ENCODE measurements around the gene HOXB2. TPM values are rescaled to one million over a fixed set of nuclear protein-coding genes. Genes with fewer than 3 reads are reported as not detected.

Gene HOXB2
- total and polyA plus RNA-seq, 2 experiments from 2014 or later, result not detected

DNA sequence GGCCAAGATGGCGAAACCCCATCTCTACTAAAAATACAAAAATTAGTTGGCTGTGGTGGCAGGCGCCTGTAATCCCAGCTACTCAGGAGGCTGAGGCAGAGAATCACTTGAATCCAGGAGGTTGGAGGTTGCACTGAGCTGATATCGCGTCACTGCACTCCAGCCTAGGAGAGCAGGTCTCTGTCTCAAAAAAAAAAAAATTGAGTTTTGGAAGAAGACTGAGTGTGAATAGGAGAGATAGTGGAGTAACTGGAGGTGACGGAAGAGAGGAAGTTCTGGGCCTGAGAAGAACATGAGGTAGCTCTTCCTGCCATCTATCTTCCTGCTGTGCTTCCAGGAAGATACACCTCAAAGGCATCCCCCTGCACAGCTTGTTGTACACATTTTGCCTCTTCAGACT is 25.5 kb downstream of the HOXB2 start:
- Histone ChIP-seq H3K9me2 (ENCODE audit: insufficient read depth) (peaks cover 5% of the 10 kb centered on the region), H4K20me1 (replicated peaks; ENCODE audit: insufficient read depth) (peaks cover 7% of the 10 kb centered on the region; the same call in 1 of the 2 replicates), H3K36me3 (ENCODE audit: insufficient read depth) (no peaks in the 10 kb centered on the region), H3K27ac (ENCODE audit: low read depth) (no peak overlapping the region), H3K4me3 (no peak overlapping the region), H3K79me2 (replicated peaks; ENCODE audit: insufficient read depth) (no peaks in the 10 kb centered on the region), H3K27me3 (ENCODE audit: insufficient read depth) (peaks cover 67% of the 10 kb centered on the region), H3K4me2 (no peak overlapping the region), H3K4me1 (ENCODE audit: insufficient read depth) (peaks cover 62% of the 10 kb centered on the region), H2AFZ (no peak overlapping the region), H3F3A (replicated peaks; ENCODE audit: low read depth) (peaks cover 13% of the 10 kb centered on the region; the same call in 1 of the 2 replicates)
- Mint-ChIP-seq H3K9me3 (no peaks in the 10 kb centered on the region; the same call in 2 of the 3 replicates), H3K36me3 (ENCODE audit: low read depth) (no peaks in the 10 kb centered on the region), H3K27ac (no peak overlapping the region), H3K4me3 (no peak overlapping the region), H3K27me3 (ENCODE audit: insufficient read depth, low read depth, poor library complexity) (peaks cover 56% of the 10 kb centered on the region), H3K4me1 (peaks cover 52% of the 10 kb centered on the region)
- ATAC-seq, result no peak
- TF ChIP-seq, protein P1, sequence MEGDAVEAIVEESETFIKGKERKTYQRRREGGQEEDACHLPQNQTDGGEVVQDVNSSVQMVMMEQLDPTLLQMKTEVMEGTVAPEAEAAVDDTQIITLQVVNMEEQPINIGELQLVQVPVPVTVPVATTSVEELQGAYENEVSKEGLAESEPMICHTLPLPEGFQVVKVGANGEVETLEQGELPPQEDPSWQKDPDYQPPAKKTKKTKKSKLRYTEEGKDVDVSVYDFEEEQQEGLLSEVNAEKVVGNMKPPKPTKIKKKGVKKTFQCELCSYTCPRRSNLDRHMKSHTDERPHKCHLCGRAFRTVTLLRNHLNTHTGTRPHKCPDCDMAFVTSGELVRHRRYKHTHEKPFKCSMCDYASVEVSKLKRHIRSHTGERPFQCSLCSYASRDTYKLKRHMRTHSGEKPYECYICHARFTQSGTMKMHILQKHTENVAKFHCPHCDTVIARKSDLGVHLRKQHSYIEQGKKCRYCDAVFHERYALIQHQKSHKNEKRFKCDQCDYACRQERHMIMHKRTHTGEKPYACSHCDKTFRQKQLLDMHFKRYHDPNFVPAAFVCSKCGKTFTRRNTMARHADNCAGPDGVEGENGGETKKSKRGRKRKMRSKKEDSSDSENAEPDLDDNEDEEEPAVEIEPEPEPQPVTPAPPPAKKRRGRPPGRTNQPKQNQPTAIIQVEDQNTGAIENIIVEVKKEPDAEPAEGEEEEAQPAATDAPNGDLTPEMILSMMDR (conservative IDR thresholded peaks at IDR 0.05; ENCODE audit: low read depth in 2 of 2), result no peak
- TF ChIP-seq POLR2AphosphoS5 (IDR thresholded peaks at IDR 0.05; ENCODE audit: low read depth) (no peak), STAT1 (IDR thresholded peaks at IDR 0.05; ENCODE audit: unreplicated experiment) (no peak), EZH2 (IDR thresholded peaks at IDR 0.05; ENCODE audit: low read depth, unreplicated experiment) (no peak), ZNF331 (CRISPR knock-in tag; IDR thresholded peaks at IDR 0.05; ENCODE audit: low read depth) (no peak), NANOG (IDR thresholded peaks at IDR 0.05; ENCODE audit: borderline replicate concordance) (no peak), CREB1 (CRISPR knock-in tag; IDR thresholded peaks at IDR 0.05; ENCODE audit: low read depth) (no peak), JUNB (IDR thresholded peaks at IDR 0.05; ENCODE audit: unreplicated experiment) (no peak), ZNF114 (CRISPR knock-in tag; IDR thresholded peaks at IDR 0.05) (no peak), EZH2phosphoT487 (IDR thresholded peaks at IDR 0.05; ENCODE audit: unreplicated experiment) (no peak)
- TF ChIP-seq, protein P2, sequence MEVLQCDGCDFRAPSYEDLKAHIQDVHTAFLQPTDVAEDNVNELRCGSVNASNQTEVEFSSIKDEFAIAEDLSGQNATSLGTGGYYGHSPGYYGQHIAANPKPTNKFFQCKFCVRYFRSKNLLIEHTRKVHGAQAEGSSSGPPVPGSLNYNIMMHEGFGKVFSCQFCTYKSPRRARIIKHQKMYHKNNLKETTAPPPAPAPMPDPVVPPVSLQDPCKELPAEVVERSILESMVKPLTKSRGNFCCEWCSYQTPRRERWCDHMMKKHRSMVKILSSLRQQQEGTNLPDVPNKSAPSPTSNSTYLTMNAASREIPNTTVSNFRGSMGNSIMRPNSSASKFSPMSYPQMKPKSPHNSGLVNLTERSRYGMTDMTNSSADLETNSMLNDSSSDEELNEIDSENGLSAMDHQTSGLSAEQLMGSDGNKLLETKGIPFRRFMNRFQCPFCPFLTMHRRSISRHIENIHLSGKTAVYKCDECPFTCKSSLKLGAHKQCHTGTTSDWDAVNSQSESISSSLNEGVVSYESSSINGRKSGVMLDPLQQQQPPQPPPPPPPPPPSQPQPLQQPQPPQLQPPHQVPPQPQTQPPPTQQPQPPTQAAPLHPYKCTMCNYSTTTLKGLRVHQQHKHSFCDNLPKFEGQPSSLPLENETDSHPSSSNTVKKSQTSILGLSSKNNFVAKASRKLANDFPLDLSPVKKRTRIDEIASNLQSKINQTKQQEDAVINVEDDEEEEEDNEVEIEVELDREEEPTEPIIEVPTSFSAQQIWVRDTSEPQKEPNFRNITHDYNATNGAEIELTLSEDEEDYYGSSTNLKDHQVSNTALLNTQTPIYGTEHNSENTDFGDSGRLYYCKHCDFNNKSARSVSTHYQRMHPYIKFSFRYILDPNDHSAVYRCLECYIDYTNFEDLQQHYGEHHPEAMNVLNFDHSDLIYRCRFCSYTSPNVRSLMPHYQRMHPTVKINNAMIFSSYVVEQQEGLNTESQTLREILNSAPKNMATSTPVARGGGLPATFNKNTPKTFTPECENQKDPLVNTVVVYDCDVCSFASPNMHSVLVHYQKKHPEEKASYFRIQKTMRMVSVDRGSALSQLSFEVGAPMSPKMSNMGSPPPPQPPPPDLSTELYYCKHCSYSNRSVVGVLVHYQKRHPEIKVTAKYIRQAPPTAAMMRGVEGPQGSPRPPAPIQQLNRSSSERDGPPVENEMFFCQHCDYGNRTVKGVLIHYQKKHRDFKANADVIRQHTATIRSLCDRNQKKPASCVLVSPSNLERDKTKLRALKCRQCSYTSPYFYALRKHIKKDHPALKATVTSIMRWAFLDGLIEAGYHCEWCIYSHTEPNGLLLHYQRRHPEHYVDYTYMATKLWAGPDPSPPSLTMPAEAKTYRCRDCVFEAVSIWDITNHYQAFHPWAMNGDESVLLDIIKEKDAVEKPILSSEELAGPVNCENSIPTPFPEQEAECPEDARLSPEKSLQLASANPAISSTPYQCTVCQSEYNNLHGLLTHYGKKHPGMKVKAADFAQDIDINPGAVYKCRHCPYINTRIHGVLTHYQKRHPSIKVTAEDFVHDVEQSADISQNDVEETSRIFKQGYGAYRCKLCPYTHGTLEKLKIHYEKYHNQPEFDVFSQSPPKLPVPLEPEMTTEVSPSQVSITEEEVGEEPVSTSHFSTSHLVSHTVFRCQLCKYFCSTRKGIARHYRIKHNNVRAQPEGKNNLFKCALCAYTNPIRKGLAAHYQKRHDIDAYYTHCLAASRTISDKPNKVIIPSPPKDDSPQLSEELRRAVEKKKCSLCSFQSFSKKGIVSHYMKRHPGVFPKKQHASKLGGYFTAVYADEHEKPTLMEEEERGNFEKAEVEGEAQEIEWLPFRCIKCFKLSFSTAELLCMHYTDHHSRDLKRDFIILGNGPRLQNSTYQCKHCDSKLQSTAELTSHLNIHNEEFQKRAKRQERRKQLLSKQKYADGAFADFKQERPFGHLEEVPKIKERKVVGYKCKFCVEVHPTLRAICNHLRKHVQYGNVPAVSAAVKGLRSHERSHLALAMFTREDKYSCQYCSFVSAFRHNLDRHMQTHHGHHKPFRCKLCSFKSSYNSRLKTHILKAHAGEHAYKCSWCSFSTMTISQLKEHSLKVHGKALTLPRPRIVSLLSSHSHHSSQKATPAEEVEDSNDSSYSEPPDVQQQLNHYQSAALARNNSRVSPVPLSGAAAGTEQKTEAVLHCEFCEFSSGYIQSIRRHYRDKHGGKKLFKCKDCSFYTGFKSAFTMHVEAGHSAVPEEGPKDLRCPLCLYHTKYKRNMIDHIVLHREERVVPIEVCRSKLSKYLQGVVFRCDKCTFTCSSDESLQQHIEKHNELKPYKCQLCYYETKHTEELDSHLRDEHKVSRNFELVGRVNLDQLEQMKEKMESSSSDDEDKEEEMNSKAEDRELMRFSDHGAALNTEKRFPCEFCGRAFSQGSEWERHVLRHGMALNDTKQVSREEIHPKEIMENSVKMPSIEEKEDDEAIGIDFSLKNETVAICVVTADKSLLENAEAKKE (CRISPR knock-in tag; IDR thresholded peaks at IDR 0.05), result no peak
- TF ChIP-seq, protein P3, sequence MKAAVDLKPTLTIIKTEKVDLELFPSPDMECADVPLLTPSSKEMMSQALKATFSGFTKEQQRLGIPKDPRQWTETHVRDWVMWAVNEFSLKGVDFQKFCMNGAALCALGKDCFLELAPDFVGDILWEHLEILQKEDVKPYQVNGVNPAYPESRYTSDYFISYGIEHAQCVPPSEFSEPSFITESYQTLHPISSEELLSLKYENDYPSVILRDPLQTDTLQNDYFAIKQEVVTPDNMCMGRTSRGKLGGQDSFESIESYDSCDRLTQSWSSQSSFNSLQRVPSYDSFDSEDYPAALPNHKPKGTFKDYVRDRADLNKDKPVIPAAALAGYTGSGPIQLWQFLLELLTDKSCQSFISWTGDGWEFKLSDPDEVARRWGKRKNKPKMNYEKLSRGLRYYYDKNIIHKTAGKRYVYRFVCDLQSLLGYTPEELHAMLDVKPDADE (IDR thresholded peaks at IDR 0.05), result no peak
- TF ChIP-seq, protein P4, sequence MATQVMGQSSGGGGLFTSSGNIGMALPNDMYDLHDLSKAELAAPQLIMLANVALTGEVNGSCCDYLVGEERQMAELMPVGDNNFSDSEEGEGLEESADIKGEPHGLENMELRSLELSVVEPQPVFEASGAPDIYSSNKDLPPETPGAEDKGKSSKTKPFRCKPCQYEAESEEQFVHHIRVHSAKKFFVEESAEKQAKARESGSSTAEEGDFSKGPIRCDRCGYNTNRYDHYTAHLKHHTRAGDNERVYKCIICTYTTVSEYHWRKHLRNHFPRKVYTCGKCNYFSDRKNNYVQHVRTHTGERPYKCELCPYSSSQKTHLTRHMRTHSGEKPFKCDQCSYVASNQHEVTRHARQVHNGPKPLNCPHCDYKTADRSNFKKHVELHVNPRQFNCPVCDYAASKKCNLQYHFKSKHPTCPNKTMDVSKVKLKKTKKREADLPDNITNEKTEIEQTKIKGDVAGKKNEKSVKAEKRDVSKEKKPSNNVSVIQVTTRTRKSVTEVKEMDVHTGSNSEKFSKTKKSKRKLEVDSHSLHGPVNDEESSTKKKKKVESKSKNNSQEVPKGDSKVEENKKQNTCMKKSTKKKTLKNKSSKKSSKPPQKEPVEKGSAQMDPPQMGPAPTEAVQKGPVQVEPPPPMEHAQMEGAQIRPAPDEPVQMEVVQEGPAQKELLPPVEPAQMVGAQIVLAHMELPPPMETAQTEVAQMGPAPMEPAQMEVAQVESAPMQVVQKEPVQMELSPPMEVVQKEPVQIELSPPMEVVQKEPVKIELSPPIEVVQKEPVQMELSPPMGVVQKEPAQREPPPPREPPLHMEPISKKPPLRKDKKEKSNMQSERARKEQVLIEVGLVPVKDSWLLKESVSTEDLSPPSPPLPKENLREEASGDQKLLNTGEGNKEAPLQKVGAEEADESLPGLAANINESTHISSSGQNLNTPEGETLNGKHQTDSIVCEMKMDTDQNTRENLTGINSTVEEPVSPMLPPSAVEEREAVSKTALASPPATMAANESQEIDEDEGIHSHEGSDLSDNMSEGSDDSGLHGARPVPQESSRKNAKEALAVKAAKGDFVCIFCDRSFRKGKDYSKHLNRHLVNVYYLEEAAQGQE (IDR thresholded peaks at IDR 0.05; ENCODE audit: unreplicated experiment), result no peak
- no peak for DNase-seq (ENCODE audit: low spot score)

All from GM23338 (cell line).